CD4-positive, alpha-beta memory T cell (primary cell): ENCODE measurements around the gene STX18. TPM values are rescaled to one million over a fixed set of nuclear protein-coding genes. Genes with fewer than 3 reads are reported as not detected.

ENCODE experiments used
- CTCF ChIA-PET: fragments of 350-600 bp; sonication (Branson Sonifier 250); formaldehyde crosslinking; loops from one replicate; lab custom pipeline; 2021; ENCODE audit warnings: inconsistent platforms; ENCODE audit not compliant: partially characterized antibody; lab: Charles Lee
- POLR2A ChIA-PET: fragments of 350-600 bp; sonication (Branson Sonifier 250); formaldehyde crosslinking; loops from one replicate; lab custom pipeline; 2021; ENCODE audit not compliant: partially characterized antibody; lab: Charles Lee
- DNase-seq, 5 donors: peaks; one replicate each; pipeline versions ENCODE4 v3.0.0 to v3.0.0-alpha.2; 2020 to 2022; ENCODE audit warnings: mixed read lengths in 1 of 5
- H3K27ac ChIP-seq: one replicate; pipeline ENCODE4 v1.7.0; 2013; ENCODE audit warnings: low read depth, low read length
- H3K27me3 ChIP-seq: 2 replicates; pipeline ENCODE4 v1.7.0; 2013; ENCODE audit warnings: mild to moderate bottlenecking, low read length, moderate library complexity; ENCODE audit not compliant: insufficient read depth
- H3K36me3 ChIP-seq: 2 replicates; pipeline ENCODE4 v1.7.0; 2013; ENCODE audit warnings: mild to moderate bottlenecking, low read length, moderate library complexity; ENCODE audit not compliant: insufficient read depth
- H3K4me1 ChIP-seq: 2 replicates; pipeline ENCODE4 v1.7.0; 2013; ENCODE audit warnings: mild to moderate bottlenecking, low read length, moderate library complexity; ENCODE audit not compliant: insufficient read depth
- H3K4me3 ChIP-seq, 2 donors: one replicate each; pipeline ENCODE4 v1.7.0; 2013; ENCODE audit warnings: low read length in 2 of 2, mild to moderate bottlenecking in 1 of 2
- H3K9me3 ChIP-seq, 2 donors: one replicate each; pipeline ENCODE4 v1.7.0; 2013; ENCODE audit warnings: low read length in 2 of 2, control low read depth in 1 of 2; ENCODE audit not compliant: control insufficient read depth in 1 of 2
- H3K27ac Mint-ChIP-seq, 7 donors: one replicate each; pipeline ENCODE4 v1.8.0; 2020 to 2021; ENCODE audit warnings: mixed read lengths in 7 of 7, mild to moderate bottlenecking in 6 of 7, inconsistent platforms in 3 of 7, moderate library complexity in 3 of 7
- H3K27me3 Mint-ChIP-seq, 2 donors: one replicate each; pipeline ENCODE4 v1.8.0; 2020 to 2021; ENCODE audit warnings: mixed read lengths in 2 of 2
- H3K36me3 Mint-ChIP-seq, 2 donors: one replicate each; pipeline ENCODE4 v1.8.0; 2020 to 2021; ENCODE audit warnings: mixed read lengths in 2 of 2, inconsistent platforms in 1 of 2, mild to moderate bottlenecking in 1 of 2
- H3K4me1 Mint-ChIP-seq, 4 donors: one replicate each; pipeline ENCODE4 v1.8.0; 2020 to 2021; ENCODE audit warnings: mixed read lengths in 4 of 4, mild to moderate bottlenecking in 1 of 4
- H3K4me3 Mint-ChIP-seq, 8 donors: one replicate each; pipeline ENCODE4 v1.8.0; 2020 to 2021; ENCODE audit warnings: mixed read lengths in 8 of 8, mild to moderate bottlenecking in 7 of 8, moderate library complexity in 6 of 8, inconsistent platforms in 3 of 8
- H3K9me3 Mint-ChIP-seq, 8 donors: one replicate each; pipeline ENCODE4 v1.8.0; 2020 to 2021; ENCODE audit warnings: mixed read lengths in 8 of 8, mild to moderate bottlenecking in 5 of 8, inconsistent platforms in 3 of 8, moderate library complexity in 1 of 8
- intact Hi-C: fragments of 100-400 bp; cut with micrococcal nuclease; formaldehyde crosslinking; loops from one replicate; pipeline ENCODE4 v1.15.1; 2023
- polyA plus RNA-seq, 2 donors: library from polyadenylated mRNA; unstranded; fragments of 300-500 nt; fragmentation: Illumina TruSeq; gene quantifications; one replicate each; pipeline ENCODE4 v1.2.3, GENCODE V29; 2021
- total RNA-seq, 2 experiments: library from RNA; stranded (reverse); gene quantifications; one replicate each; pipeline ENCODE4 v1.2.3, GENCODE V29; 2021

Gene STX18
- total and polyA plus RNA-seq, 4 experiments from 2014 or later, result 25.6 to 34.5 (median 31.2) TPM

DNA sequence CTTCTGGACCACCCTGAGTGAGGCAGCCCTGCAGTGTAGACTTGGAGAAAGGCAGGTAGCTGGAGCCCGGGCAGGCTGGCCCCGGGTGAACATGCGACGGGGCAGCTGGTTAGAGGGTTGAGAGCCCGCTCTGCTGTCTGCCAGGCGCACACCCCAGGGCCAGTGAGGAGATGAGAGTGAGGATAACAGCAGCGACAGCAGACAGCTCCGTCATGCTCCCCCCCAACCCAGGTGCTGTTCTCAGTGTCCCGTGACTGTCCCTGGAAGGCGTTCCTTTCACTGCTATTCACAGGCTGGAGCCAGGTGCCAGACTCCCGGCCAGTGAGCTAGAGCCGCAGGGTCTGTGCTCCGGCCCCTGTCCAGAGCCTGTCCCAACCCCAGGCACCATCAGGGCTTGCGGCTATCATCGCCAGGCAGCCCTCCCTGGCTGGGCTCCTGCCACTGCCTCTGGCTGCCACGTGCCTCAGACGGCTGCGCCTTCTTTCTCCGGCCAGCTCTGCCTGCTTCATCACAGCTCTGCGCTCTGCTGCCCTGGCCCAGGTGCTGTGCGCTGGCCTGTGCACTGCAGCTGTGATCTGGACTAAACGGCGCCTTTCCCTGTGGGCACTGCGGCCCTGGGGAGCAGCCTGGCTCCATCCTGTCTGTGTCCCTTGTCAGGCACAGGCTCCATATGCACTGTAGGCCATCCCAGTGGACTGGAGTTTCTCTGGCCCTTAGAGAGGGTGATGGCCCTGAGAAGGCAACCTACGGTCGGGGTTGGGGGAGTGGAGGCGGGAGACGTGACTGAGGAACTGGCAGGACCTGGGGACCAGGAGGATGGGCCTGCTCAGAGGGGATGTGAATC, 135.2 kb downstream of the STX18 start:
- H3K4me1 ChIP-seq, result no peaks in the 10 kb centered on the region
- intact Hi-C loops, result no loop called here
- H3K4me3 Mint-ChIP-seq, result no peak overlapping the region
- no peak overlapping the region for H3K4me3 ChIP-seq
- H3K4me1 Mint-ChIP-seq, result peaks cover 0 to 4% (median under 1%) of the 10 kb centered on the region in 4 donors
- peak overlapping the region in 2 of 7 donors; percentile 8 to 72 for H3K27ac Mint-ChIP-seq
- POLR2A ChIA-PET, result no interaction called here
- no peak overlapping the region for H3K27ac ChIP-seq
- CTCF ChIA-PET, result no interaction called here
- no peaks in the 10 kb centered on the region for H3K9me3 Mint-ChIP-seq
- no peak for DNase-seq
- no peaks in the 10 kb centered on the region for H3K36me3 ChIP-seq
- H3K36me3 Mint-ChIP-seq, result peaks cover 8 to 29% of the 10 kb centered on the region in 2 donors
- H3K27me3 Mint-ChIP-seq, result no peaks in the 10 kb centered on the region
- no peaks in the 10 kb centered on the region for H3K27me3 ChIP-seq
- no peaks in the 10 kb centered on the region for H3K9me3 ChIP-seq

DNA sequence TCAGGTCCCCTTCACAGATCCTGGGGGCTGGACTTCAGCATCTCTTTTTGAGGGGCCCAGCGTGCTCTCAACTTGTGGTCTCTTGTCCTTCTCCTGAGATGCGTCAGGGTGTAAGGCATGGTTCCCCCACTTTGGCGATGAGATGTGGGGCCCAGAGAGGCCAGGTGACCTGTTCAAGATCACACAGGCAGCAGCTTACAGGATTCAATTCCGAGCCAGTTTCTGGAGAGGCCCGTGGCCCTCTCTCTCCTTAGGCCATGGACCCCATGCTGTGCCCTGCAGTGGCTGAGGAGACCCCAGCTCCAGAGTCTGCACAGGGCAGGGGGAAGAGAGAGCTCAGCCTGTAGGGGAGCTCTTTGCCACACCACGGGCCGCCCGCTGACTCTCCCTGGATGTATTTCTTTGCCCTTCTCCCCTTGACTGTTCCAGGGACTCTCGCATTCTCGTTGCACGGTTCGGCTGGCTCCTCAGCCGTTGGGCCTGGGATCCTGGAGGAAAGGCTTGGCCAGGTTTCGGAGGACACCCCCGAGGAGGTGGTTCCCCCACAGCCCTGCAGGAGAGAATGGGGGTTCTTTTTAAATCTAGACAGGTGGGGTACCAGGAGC, 136.4 kb downstream of the STX18 start:
- POLR2A ChIA-PET, result no interaction called here
- H3K27me3 Mint-ChIP-seq, result no peaks in the 10 kb centered on the region
- CTCF ChIA-PET, result no interaction called here
- peaks cover 0 to 4% (median 2%) of the 10 kb centered on the region in 4 donors for H3K4me1 Mint-ChIP-seq
- H3K4me3 Mint-ChIP-seq, result no peak overlapping the region
- no peaks in the 10 kb centered on the region for H3K4me1 ChIP-seq
- H3K9me3 Mint-ChIP-seq, result no peaks in the 10 kb centered on the region
- no peak overlapping the region for H3K4me3 ChIP-seq
- peaks cover 7 to 30% of the 10 kb centered on the region in 2 donors for H3K36me3 Mint-ChIP-seq
- DNase-seq, result no peak
- no peaks in the 10 kb centered on the region for H3K9me3 ChIP-seq
- no peak overlapping the region for H3K27ac Mint-ChIP-seq
- no peaks in the 10 kb centered on the region for H3K27me3 ChIP-seq
- H3K36me3 ChIP-seq, result no peaks in the 10 kb centered on the region
- H3K27ac ChIP-seq, result no peak overlapping the region
- intact Hi-C loops, result no loop called here

DNA sequence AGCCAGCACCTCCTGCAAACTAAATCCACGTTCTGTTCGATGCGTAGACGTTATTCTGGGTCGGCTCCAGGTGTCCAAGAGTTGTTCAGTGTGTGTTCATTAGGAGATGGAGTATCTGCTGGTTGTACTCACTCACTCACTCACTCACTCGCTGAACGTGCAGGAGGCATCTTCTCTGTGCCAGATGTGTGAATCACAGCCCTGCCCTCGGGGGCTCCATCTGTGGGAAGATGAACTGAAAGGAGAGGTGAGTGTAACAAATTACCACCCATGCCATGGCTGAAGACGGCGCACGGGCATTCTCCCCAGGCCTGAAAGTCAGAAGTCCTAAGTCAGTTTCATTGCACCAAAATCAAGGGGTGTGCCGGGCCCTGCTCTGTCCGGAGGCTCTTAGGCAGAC, 138.9 kb downstream of the STX18 start:
- POLR2A ChIA-PET, result no interaction called here
- Mint-ChIP-seq H3K4me1 (peaks cover 0 to 6% (median 3%) of the 10 kb centered on the region in 4 donors), H3K27me3 (no peaks in the 10 kb centered on the region), H3K27ac (no peak overlapping the region), H3K4me3 (no peak overlapping the region), H3K36me3 (peaks cover 20 to 26% of the 10 kb centered on the region in 2 donors), H3K9me3 (peaks cover 0 to 4% (median 0%) of the 10 kb centered on the region in 8 donors)
- H3K9me3 ChIP-seq, result no peaks in the 10 kb centered on the region
- H3K4me3 ChIP-seq, result no peak overlapping the region
- no peak for DNase-seq
- H3K4me1 ChIP-seq, result no peaks in the 10 kb centered on the region
- CTCF ChIA-PET, result no interaction called here
- no peaks in the 10 kb centered on the region for H3K27me3 ChIP-seq
- H3K27ac ChIP-seq, result no peak overlapping the region
- intact Hi-C loops, result no loop called here
- no peaks in the 10 kb centered on the region for H3K36me3 ChIP-seq

DNA sequence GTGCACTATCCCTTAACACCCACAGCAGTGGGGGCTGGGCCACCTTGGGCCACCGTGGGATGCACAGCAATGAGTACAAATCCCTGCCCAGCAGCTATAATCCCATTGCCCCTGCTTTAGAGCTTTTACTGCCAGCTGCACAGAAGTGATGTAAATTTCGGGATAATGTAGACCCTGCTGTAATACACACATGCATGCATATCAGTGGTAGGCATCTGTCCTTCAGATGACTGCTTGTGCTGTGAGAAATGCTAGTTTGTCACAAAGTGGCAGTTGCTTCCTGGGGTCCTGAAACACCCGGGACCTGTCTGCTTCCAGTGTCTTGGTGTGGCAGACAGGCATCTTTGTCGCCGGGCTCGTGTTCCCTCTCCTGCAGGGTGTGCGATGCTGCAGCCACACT, 140.8 kb downstream of the STX18 start:
- Mint-ChIP-seq H3K4me3 (no peak overlapping the region), H3K4me1 (peaks cover 0 to 14% (median 2%) of the 10 kb centered on the region in 4 donors), H3K27ac (no peak overlapping the region), H3K36me3 (peaks cover 28 to 38% of the 10 kb centered on the region in 2 donors), H3K27me3 (peaks cover 0 to 2% of the 10 kb centered on the region in 2 donors), H3K9me3 (peaks cover 0 to 4% (median 0%) of the 10 kb centered on the region in 8 donors)
- Histone ChIP-seq H3K9me3 (no peaks in the 10 kb centered on the region), H3K27me3 (no peaks in the 10 kb centered on the region), H3K36me3 (no peaks in the 10 kb centered on the region), H3K4me3 (no peak overlapping the region), H3K27ac (no peak overlapping the region), H3K4me1 (no peaks in the 10 kb centered on the region)
- ChIA-PET POLR2A (interaction anchor here (1.8 kb wide), 1 partner anchor 17 kb away, joined by 4 read pairs; no protein-coding TSS in a partner anchor), CTCF (no interaction called here)
- intact Hi-C loops, result no loop called here
- DNase-seq, result no peak

DNA sequence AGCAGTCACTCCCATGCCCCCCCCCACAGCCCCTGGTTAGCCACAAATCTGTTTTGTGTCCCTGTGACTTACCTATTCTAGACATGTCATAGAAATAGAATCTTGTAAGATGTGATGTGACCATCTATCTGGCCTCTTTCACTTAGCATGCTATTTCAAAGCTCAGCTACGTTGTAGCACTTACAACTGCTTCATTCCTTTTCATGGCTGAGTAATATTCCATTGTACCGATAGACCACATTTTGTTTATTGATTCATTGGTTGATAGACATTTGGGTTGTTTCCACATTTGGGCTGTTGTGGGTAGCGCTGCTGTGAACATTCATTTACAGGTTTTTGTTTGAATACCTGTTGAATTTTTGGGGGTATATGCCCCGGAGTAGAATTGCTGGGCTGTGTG, 143.4 kb downstream of the STX18 start:
- no peak overlapping the region for H3K4me3 ChIP-seq
- no peaks in the 10 kb centered on the region for H3K9me3 ChIP-seq

DNA sequence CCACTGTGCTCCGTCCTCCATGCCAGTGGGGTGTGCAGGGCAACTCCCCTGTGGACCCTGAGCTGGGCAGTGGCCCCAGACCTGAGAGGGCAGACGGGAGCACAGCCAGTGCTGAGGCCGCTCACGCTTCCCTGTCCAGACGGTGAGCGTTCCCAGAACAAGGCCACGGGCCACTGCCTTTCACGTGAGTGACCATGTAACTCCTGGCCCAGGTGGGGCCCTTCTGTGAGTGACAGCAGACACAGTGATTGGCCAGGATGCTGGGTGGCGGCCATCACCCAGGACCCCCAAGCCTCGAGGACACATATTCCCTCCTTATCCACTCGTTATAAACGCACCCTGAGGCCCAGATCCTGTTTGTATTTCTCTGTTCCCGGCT, 144.4 kb downstream of the STX18 start:
- peaks cover 0 to 2% of the 10 kb centered on the region in 2 donors for H3K27me3 Mint-ChIP-seq
- H3K36me3 Mint-ChIP-seq, result peaks cover 25 to 52% of the 10 kb centered on the region in 2 donors
- ChIA-PET POLR2A (no interaction called here), CTCF (no interaction called here)
- Histone ChIP-seq H3K4me1 (no peaks in the 10 kb centered on the region), H3K4me3 (no peak overlapping the region), H3K27me3 (no peaks in the 10 kb centered on the region), H3K27ac (no peak overlapping the region), H3K36me3 (no peaks in the 10 kb centered on the region), H3K9me3 (no peaks in the 10 kb centered on the region)
- DNase-seq, result no peak
- intact Hi-C loops, result no loop called here
- no peak overlapping the region for H3K4me3 Mint-ChIP-seq
- H3K27ac Mint-ChIP-seq, result no peak overlapping the region
- peaks cover 0 to 33% (median 12%) of the 10 kb centered on the region in 4 donors for H3K4me1 Mint-ChIP-seq
- peaks cover 0 to 4% (median 0%) of the 10 kb centered on the region in 8 donors for H3K9me3 Mint-ChIP-seq

More for the DNA sequence above, 143.4 kb downstream of the STX18 start:
- no peaks in the 10 kb centered on the region for H3K36me3 ChIP-seq
- H3K36me3 Mint-ChIP-seq, result peaks cover 27 to 52% of the 10 kb centered on the region in 2 donors
- peaks cover 0 to 4% (median 0%) of the 10 kb centered on the region in 8 donors for H3K9me3 Mint-ChIP-seq
- no peak overlapping the region for H3K27ac Mint-ChIP-seq
- H3K4me1 Mint-ChIP-seq, result peaks cover 0 to 33% (median 10%) of the 10 kb centered on the region in 4 donors
- H3K27me3 ChIP-seq, result no peaks in the 10 kb centered on the region
- DNase-seq, result no peak
- H3K4me1 ChIP-seq, result no peaks in the 10 kb centered on the region
- H3K27ac ChIP-seq, result no peak overlapping the region
- POLR2A ChIA-PET, result no interaction called here
- H3K27me3 Mint-ChIP-seq, result peaks cover 0 to 2% of the 10 kb centered on the region in 2 donors
- H3K4me3 Mint-ChIP-seq, result no peak overlapping the region
- intact Hi-C loops, result no loop called here
- CTCF ChIA-PET, result interaction anchor here (0.6 kb wide), 1 partner anchor 38 kb away, joined by 3 read pairs; no protein-coding TSS in a partner anchor
